NOMO-1 treated with dmso at 0.1 percent for 144 hours (cell line): Measurements from ENCODE around the gene RB1.

ENCODE experiments used
- DNase-seq: peaks from one replicate; lab custom pipeline; 2025; ENCODE audit not compliant: unreplicated experiment; lab: John Stamatoyannopoulos, UW

Gene RB1

DNA sequence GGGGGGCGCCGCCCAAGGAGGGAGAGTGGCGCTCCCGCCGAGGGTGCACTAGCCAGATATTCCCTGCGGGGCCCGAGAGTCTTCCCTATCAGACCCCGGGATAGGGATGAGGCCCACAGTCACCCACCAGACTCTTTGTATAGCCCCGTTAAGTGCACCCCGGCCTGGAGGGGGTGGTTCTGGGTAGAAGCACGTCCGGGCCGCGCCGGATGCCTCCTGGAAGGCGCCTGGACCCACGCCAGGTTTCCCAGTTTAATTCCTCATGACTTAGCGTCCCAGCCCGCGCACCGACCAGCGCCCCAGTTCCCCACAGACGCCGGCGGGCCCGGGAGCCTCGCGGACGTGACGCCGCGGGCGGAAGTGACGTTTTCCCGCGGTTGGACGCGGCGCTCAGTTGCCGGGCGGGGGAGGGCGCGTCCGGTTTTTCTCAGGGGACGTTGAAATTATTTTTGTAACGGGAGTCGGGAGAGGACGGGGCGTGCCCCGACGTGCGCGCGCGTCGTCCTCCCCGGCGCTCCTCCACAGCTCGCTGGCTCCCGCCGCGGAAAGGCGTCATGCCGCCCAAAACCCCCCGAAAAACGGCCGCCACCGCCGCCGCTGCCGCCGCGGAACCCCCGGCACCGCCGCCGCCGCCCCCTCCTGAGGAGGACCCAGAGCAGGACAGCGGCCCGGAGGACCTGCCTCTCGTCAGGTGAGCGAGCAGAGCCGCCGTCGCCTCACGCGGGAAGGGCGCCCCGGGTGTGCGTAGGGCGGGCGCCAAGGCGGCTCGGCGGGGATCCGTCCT lies at the start of gene RB1:
RB1 (plus strand) TSS at position 393 of the 784 bp plus-strand sequence; CDS start at position 555, 162 bp downstream.
- peak; percentile 84 for DNase-seq

GRCh38 chr13:48253849-48254248 lies 49.7 kb upstream of the RB1 start:
- DNase-seq, result no peak

GRCh38 chr13:48255090-48255489 lies 48.5 kb upstream of the RB1 start:
- DNase-seq, result no peak

- DNase-seq, result no peak
Observed at GRCh38 chr13:48255954-48256353, 47.6 kb upstream of the RB1 start.

DNA sequence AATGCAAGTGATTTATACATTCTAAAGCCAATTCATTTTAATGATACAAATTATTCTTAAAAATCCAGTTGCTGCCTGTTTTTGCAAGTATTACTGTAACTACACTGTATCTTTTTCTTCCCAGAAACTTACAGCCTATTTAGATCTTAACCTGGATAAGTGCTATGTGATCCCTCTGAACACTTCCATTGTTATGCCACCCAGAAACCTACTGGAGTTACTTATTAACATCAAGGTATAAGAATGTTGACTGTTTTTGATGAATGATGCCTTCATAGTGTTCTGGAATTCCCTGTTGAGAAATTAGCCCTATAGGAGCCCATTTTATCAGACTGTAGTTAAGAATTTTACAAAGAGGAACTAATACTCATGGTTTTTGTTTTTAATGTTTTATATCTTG lies 45.5 kb upstream of the RB1 start:
- no peak for DNase-seq

- DNase-seq, result no peak
Observed at GRCh38 chr13:48258430-48258829, 45.1 kb upstream of the RB1 start.

DNA sequence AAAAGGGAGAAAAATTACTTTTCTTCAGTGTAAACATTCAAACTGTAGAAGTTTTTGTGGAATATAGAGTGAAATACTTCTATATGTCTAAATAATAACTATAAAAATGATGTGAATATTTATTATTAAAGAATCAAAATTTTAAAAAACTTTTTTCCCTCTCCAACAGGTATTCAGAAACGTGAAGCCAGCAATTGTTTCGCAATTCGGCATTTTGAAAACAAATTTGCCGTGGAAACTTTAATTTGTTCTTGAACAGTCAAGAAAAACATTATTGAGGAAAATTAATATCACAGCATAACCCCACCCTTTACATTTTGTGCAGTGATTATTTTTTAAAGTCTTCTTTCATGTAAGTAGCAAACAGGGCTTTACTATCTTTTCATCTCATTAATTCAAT lies 42.6 kb upstream of the RB1 start:
- DNase-seq, result no peak

DNA sequence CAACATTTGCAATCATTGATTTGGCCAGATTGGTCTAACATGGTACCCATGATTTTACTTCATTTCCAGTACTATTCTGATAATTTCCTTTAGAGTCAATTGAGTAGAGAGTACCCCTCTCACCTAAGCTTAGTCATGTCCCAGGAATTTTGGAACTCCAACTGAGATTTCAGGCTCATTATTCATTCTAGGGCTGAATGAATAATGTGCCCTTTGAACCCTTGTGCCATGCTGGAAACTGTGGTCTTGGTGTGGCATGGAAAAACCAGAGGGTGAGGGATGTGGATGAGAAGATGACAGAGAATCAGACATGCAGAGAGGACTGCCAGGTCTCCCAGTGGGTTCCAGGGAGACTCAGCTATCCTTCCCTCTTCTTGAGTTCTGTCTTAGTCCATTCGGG lies 40.4 kb upstream of the RB1 start:
- no peak for DNase-seq

GRCh38 chr13:48264058-48264457 lies 39.5 kb upstream of the RB1 start:
- no peak for DNase-seq

GRCh38 chr13:48265217-48265815 lies 38.2 kb upstream of the RB1 start:
- DNase-seq, result no peak

DNA sequence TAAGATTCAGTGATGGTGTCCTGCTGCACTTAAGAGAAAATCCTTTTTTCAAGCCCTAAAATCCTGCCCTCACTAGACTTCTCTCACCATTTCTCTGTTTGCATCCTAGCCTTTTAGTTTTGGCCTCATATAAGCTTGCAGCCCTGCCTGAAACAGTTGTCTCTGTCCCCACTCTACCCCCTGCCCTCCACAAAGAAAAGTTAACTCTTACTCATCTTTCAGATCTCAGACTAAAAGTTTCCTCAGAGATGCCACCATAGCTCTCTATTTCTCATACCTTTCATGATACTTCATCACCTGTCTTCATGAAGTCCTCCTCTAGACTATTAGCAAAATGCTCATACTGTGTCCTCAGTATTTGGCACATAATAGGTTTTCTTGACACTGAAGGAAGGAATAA lies 37.4 kb upstream of the RB1 start:
- no peak for DNase-seq

GRCh38 chr13:48266701-48267639 lies 36.6 kb upstream of the RB1 start:
- no peak for DNase-seq

- DNase-seq, result no peak
Observed at GRCh38 chr13:48268019-48268418, 35.5 kb upstream of the RB1 start.

GRCh38 chr13:48273346-48273745 lies 30.2 kb upstream of the RB1 start:
- DNase-seq, result no peak

- no peak for DNase-seq
Observed at GRCh38 chr13:48275507-48275906, 28.0 kb upstream of the RB1 start.

- no peak for DNase-seq
Observed at GRCh38 chr13:48278806-48279205, 24.7 kb upstream of the RB1 start.

DNA sequence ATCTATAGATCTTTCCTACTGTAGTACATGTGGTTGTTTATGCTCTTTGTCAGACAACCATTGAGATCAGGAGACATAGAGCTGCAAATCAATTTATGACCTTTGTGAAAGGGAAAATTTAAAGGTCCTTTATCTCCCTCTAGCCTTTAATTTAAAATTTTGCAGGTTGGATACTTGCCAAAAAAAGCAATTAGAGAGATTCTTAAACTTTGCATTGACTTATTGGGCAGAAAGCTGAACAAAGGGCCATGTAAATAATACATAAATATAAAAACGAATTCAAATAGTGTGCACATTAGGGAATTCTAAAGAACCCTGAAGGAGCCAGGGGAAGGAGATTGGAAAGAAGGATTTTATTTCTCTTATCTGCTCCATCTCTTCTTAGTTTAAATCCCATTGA lies 22.0 kb upstream of the RB1 start:
- no peak for DNase-seq

- DNase-seq, result no peak
Observed at GRCh38 chr13:48291730-48292129, 11.8 kb upstream of the RB1 start.

DNA sequence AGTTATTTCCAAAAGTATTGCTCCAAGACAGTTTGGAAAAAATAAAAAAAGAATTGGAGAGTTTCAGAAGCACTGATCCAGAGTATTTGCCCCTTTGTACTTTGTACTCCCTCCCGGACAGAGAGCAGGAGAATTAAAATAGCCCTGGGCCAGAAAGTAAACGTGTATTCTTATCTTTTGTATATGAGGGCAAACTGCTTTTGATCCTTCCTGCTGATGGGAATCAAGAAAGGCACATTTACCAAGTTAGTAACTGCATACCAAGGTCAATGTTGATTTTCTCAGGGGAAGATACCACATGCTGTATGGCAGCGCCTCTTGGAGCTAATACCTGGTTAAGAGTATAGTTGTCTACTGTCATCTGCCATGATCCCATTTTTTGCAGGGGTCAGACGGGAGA lies 10.9 kb upstream of the RB1 start:
- DNase-seq, result no peak

GRCh38 chr13:48294653-48295052 lies 8.9 kb upstream of the RB1 start:
- DNase-seq, result no peak

GRCh38 chr13:48295271-48295670 lies 8.3 kb upstream of the RB1 start:
- DNase-seq, result no peak

DNA sequence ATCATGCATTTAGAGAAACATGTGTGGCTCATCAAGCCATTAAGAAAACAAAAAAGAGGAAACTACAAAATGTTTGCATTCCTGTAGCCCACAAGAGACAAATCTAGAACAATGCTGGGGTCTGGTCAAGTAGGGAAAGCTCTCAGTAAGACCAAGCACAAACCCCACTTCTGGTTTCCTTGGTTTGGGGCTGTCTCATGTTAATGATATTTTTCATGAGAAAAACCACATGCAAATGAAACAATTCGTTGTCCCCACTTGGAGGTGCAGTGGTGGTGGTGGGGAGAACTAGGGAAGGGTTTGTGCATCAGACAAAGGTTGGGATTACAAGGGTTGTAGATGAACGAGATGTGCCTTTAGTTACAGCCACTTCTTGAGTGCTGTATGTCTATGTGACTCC lies 7.0 kb upstream of the RB1 start:
- no peak for DNase-seq
